ENCODE data around the gene RAB36. TPM values are rescaled to one million over a fixed set of nuclear protein-coding genes. Genes with fewer than 3 reads are reported as not detected.
A peak's percentile ranks its signal among the peaks of the same experiment; 100 is the strongest.

RAB36 gene
- total RNA-seq, 4 donors from 2014 or later, result 8.8 to 28.7 (median 14.7) TPM

- no peaks in the 10 kb centered on the region for H3K36me3 ChIP-seq
- peaks cover 0 to 16% of the 10 kb centered on the region in 2 donors for H3K4me1 ChIP-seq
- no peak overlapping the region for H3K4me3 ChIP-seq
- no peak for TF ChIP-seq POLR2A (IDR thresholded peaks at IDR 0.05)
- no peaks in the 10 kb centered on the region for H3K9me3 ChIP-seq
- H3K27me3 ChIP-seq, result no peaks in the 10 kb centered on the region
- no peak for DNase-seq
- intact Hi-C loops (cut with DNase I; ENCODE audit: low total_unique reads), result no loop called here
- no peak overlapping the region for H3K27ac ChIP-seq
Observed at GRCh38 chr22:23175817-23176644, 30.8 kb downstream of the RAB36 start.

- TF ChIP-seq CTCF (IDR thresholded peaks at IDR 0.05), result no peak
- no peak for TF ChIP-seq POLR2A (IDR thresholded peaks at IDR 0.05)
- Histone ChIP-seq H3K4me3 (no peak overlapping the region), H3K36me3 (no peaks in the 10 kb centered on the region), H3K27me3 (no peaks in the 10 kb centered on the region), H3K4me1 (peaks cover 0 to 20% of the 10 kb centered on the region in 2 donors), H3K9me3 (no peaks in the 10 kb centered on the region), H3K27ac (no peak overlapping the region)
- intact Hi-C loops (cut with DNase I; ENCODE audit: low total_unique reads), result no loop called here
- DNase-seq, result no peak
Observed at GRCh38 chr22:23176645-23177027, 31.4 kb downstream of the RAB36 start.

GRCh38 chr22:23177197-23177596 lies 31.9 kb downstream of the RAB36 start:
- Histone ChIP-seq H3K4me1 (peaks cover 0 to 22% of the 10 kb centered on the region in 2 donors), H3K36me3 (no peaks in the 10 kb centered on the region), H3K27ac (no peak overlapping the region), H3K9me3 (no peaks in the 10 kb centered on the region), H3K27me3 (no peaks in the 10 kb centered on the region), H3K4me3 (no peak overlapping the region)
- intact Hi-C loops (cut with DNase I; ENCODE audit: low total_unique reads), result no loop called here
- DNase-seq, result no peak
- TF ChIP-seq CTCF (IDR thresholded peaks at IDR 0.05), result no peak
- TF ChIP-seq POLR2A (IDR thresholded peaks at IDR 0.05), result no peak

GRCh38 chr22:23178512-23179254 lies 33.4 kb downstream of the RAB36 start:
- TF ChIP-seq POLR2A (IDR thresholded peaks at IDR 0.05) (no peak), CTCF (IDR thresholded peaks at IDR 0.05) (peak; percentile 94 to 98 (median 96))
- Histone ChIP-seq H3K4me1 (peaks cover 0 to 28% of the 10 kb centered on the region in 2 donors), H3K4me3 (no peak overlapping the region), H3K36me3 (no peaks in the 10 kb centered on the region), H3K27me3 (no peaks in the 10 kb centered on the region), H3K27ac (peak overlapping the region; percentile 69 to 74), H3K9me3 (no peaks in the 10 kb centered on the region)
- peak; percentile 65 to 74 for DNase-seq
- intact Hi-C loops (cut with DNase I; ENCODE audit: low total_unique reads), result loop anchor here (1.0 kb wide), 1 partner anchor 103 kb away; no protein-coding TSS in a partner anchor

- intact Hi-C loops (cut with DNase I; ENCODE audit: low total_unique reads), result loop anchor here (1.0 kb wide), 1 partner anchor 102 kb away; no protein-coding TSS in a partner anchor
- H3K4me3 ChIP-seq, result peak overlapping the region; percentile 52 to 73
- DNase-seq, result peak; percentile 45 to 50
- H3K36me3 ChIP-seq, result no peaks in the 10 kb centered on the region
- TF ChIP-seq POLR2A (IDR thresholded peaks at IDR 0.05) (no peak), CTCF (IDR thresholded peaks at IDR 0.05) (no peak)
- no peaks in the 10 kb centered on the region for H3K9me3 ChIP-seq
- H3K27ac ChIP-seq, result peak overlapping the region; percentile 69 to 74
- peaks cover 0 to 28% of the 10 kb centered on the region in 2 donors for H3K4me1 ChIP-seq
- no peaks in the 10 kb centered on the region for H3K27me3 ChIP-seq
Observed at GRCh38 chr22:23179381-23180299, 34.4 kb downstream of the RAB36 start.
